HG02973 (cell line): ENCODE results near the gene ILDR2.

ENCODE experiments used
- ATAC-seq: cut with Tn5 transposase; IDR thresholded peaks from one replicate; pipeline ENCODE4 v1.9.1; 2021; ENCODE audit warnings: moderate library complexity; ENCODE audit not compliant: unreplicated experiment

Gene ILDR2

DNA sequence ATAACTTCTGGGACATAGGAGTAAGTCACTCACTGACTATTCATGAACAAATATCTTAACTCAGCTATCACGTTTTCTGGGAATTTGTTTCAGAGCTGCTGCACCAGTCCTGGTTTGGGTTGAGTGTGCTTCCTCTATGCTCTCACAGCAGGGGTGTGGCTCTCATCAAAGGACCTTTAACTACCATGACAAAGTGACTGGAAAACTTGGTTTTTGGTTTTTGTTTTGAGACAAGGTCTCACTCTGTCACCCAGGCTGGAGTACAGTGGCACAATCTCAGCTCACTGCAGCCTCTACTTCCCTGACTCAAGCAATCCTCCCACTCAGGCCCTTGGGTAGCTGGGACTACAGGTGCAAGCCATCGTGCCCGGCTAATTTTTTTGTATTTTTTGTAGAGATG, 4.1 kb downstream of the ILDR2 start:
- no peak for ATAC-seq

DNA sequence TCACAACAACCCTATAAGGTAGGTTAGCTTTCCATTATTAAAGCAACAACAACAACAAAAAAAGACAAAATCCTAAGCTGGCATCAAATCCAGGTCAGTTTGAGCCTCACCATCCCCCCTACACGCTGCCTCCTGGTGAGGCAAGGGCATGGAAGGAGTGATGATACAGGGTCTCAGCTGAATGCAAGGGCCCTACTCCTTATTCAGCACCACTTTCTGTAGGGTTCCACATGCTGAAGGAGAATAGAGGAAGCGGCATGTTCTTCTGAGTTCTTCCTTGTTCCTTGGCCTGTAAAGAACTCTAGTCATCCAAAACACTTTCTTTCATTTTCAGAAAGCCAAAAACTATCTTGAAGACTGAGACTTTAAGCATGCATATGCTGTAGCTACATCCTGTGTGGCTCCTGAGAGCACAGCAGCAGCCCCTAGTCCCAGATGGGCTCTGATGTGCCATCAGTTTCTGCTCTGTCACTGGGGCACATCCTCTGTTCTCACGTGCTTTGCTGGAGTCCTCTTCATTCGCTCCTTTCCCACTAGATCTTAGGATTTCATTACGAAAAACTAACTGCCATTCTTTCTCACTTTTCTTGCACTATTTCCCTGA, 6.2 kb downstream of the ILDR2 start:
- peak; percentile 80 for ATAC-seq

DNA sequence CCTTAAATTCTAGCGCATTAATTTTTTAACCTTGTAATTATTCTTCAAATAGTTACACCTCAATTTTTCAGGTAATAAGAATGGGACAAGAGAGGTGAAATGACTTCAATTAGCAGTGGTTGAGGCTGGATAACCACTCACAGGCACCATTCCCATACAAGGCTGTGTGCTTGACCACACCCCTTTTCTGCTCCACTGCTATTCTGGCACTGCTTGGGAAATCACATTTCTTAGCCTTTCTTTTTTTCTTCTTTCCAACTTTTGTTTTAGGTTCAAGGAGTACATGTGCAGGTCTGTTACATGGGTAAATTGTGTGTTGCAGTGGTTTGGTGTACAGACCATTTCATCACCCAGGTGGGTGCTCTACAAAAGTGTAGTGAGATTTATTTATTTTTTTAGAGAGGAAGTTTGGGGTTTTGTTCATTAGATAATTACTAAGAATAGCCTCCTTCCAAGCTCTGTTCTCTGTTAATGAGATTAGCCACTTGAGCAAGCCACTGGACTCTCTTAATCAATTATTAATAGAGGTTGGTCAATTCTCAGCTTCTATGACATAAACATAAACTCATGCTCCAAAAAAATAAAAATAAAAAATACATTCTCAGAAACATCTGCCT, 14.4 kb downstream of the ILDR2 start:
- no peak for ATAC-seq

GRCh38 chr1:166956872-166957271, 18.5 kb downstream of the ILDR2 start:
- no peak for ATAC-seq

- no peak for ATAC-seq
Observed at GRCh38 chr1:166956057-166956850, 19.1 kb downstream of the ILDR2 start.

DNA sequence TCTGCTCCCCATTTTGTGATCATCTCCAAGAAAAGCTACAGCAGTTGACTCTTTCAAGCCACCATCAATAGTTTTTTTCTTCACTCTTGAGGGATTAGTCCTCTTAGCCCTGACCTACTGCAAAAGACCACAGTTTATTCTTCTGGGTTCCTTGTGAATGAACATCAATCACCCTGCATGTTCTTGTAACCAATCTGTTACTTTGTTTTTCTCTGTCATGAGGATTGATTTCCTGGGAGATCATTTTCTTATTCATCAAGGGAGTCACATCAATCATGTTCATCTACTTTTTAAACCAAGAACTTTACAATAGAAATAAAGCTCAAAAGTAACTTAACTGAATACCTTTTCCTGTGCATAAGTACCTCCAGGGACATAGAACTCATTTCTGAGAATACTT, 21.8 kb downstream of the ILDR2 start:
- ATAC-seq = no peak

- no peak for ATAC-seq
Observed at GRCh38 chr1:166952002-166952746, 23.2 kb downstream of the ILDR2 start.

DNA sequence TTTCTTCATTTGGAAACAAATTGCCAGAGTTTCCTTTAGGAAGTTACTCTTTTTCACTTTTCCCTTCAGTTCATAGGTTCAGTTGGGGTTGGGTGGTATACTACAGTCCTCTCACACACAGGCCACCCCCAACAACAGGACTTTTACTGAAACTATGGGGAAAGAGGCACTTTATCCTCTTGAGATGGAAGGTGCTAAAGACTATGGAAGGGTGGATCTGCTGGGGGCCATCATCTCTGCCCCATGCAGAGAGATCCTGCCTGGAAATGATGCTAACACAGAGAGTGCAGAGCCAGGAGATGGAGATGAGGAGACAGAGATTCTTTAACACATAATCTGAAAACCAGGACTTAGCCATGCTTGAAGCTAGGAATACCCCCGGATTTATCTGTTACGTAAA, 24.3 kb downstream of the ILDR2 start:
- no peak for ATAC-seq

GRCh38 chr1:166950156-166950555, 25.2 kb downstream of the ILDR2 start:
- no peak for ATAC-seq

DNA sequence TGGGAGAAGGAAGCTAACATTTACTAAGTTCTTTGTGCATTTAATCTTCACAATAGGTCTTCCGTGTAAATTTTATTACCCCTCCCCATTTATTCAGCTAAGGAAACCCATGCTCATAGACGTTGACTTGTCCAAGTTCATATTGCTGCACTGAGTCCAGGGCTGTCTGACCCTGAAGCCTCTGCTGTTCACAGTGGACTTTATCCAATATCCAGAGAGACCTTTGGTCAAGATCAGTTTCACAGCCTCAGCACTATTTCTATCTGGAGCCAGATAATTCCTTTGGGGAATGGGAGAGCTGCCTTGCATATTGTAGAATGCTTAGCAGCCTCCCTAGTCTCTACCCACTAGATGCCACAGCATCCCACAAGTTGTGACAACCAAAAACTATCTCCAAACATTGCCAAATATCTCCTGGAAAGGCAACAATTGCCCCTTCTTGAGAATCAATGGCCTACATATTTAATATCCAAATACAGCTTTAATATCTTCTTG, 26.4 kb downstream of the ILDR2 start:
- no peak for ATAC-seq

DNA sequence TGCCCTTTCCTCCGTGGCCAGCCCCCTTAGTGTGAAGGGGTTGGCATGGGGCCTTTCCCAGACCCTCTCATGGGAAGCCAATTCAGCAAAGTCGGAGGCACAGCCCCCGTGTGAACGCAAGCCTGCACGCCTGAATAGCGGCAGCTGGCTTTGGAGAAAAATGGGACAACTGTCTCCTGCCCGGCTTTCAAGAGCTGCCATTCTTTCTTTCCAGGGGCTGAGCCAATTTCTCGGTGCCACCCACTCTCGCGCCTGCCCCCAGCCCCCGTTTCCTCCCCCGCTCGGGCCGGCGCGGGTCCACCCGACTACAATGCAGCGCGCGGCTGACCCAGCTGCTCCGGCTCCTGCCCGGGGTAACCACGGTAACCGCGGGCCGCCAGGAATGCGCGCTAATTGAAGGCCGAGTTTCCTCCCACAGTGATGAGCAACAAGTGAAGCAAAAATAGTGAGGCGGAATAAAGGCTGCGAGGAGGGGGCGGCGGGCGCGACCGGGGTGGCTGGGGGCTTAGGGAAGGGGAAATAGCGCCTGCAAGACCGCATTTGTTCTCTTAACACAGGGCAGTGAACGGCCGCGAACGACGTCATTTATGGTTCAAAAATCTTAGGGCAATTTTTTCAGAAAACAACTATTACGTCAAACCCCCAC, 27.8 kb downstream of the ILDR2 start:
- ATAC-seq = no peak

DNA sequence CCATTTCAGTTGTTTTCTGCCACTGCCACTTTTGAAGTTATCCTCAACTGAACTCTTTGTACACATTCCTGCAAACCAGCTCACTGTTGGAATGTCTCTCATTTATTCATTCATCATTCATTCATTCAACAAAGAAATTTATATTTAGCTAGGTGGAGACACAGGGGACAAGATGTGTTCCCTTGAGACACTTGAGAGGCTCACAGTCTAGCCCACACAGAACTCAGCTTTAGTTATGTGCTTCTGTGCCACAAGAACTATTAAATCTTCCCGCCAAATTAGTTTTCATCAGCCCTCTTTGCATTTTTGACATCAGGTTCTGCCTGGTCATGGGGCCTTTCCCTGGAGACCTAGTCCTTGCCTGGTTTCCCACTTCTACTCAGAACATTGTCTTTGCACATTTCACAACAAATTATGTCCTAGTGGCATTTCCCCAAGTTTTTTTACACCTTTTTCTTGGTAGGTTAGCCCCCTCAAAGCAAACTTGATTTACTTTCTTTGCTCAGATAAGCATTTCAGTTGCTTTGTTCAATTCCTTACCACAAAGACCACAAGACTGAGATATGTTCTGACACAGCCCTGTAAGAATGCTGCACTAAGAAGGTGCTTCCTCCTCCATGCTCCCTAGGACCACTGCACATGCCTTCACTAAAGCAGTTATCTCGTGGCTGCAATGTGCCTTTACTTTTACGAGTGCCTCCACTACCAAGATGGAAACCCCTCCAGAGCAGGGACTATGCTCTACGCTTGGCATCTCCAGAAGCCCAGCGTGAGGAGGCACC, 31.0 kb downstream of the ILDR2 start:
- ATAC-seq = no peak

- no peak for ATAC-seq
Observed at GRCh38 chr1:166939741-166940375, 35.5 kb downstream of the ILDR2 start.

- ATAC-seq = no peak
Observed at GRCh38 chr1:166937962-166938361, 37.4 kb downstream of the ILDR2 start.

GRCh38 chr1:166937329-166937728, 38.0 kb downstream of the ILDR2 start:
- ATAC-seq = no peak

GRCh38 chr1:166933633-166934032, 41.7 kb downstream of the ILDR2 start:
- no peak for ATAC-seq

DNA sequence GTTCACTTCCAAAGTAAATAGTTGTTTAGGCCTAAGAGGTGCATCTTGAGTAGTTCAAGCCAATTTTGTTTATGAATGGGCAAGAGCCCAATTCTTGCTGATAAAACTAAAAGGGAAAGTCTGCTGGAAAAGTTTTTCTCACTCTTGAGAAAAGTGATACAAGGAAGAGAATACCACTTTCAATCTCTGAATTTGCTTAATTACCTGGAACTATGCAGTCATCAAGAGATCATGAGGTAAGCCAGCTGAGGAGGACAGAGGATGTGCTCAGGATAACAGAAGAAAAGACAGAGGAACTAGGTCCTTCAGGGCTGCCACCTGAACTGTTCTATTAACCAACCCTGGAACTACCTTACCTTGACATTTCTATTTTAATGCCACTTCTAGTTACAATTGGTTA, 42.2 kb downstream of the ILDR2 start:
- no peak for ATAC-seq

DNA sequence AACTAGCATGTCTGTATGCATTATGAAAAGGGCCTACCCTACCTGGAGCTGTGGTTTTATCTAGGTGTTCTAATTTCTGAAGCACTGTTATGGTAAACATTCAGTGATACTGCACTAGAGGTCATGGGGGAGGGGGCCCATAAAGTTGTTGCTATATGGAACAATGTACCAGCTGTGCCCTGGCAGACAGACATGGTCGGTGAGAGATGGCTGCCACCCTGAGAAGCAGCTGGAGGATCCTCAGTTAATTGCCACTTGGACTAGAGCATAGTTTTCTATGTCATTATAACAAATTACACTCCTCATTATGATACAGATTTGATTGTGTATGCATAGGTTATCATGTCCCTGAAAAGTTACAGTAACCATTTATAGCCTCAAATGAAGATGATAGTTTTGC, 45.4 kb downstream of the ILDR2 start:
- no peak for ATAC-seq

GRCh38 chr1:166927701-166928100, 47.6 kb downstream of the ILDR2 start:
- no peak for ATAC-seq
